Liver (tissue), 9 donors: Measurements from ENCODE around the gene UQCRC1. TPM values are rescaled to one million over a fixed set of nuclear protein-coding genes. Genes with fewer than 3 reads are reported as not detected.

Experiments used
- DNase-seq: peaks from one replicate; pipeline ENCODE4 v3.0.0-alpha.2; 2017; ENCODE audit warnings: low spot score
- H3K27ac ChIP-seq, 2 donors: one replicate each; pipeline ENCODE4 v1.7.0; 2013; ENCODE audit warnings: inconsistent platforms in 2 of 2, low read length in 2 of 2, control low read depth in 1 of 2, low read depth in 1 of 2, mild to moderate bottlenecking in 1 of 2
- H3K27me3 ChIP-seq, 4 donors: one replicate each; pipeline versions ENCODE4 v1.6.1 to v1.7.0; 2013; ENCODE audit warnings: low read length in 3 of 4, inconsistent platforms in 1 of 4, mild to moderate bottlenecking in 1 of 4, moderate library complexity in 1 of 4; ENCODE audit not compliant: control insufficient read depth in 4 of 4, insufficient read depth in 4 of 4
- H3K36me3 ChIP-seq, 4 donors: one replicate each; pipeline versions ENCODE4 v1.6.1 to v1.7.0; 2013; ENCODE audit warnings: low read length in 3 of 4, mild to moderate bottlenecking in 3 of 4, low read depth in 1 of 4, moderate library complexity in 1 of 4; ENCODE audit not compliant: control insufficient read depth in 4 of 4, insufficient read depth in 3 of 4
- H3K4me1 ChIP-seq, 4 donors: one replicate each; pipeline versions ENCODE4 v1.6.1 to v1.7.0; 2013; ENCODE audit warnings: low read length in 3 of 4, mild to moderate bottlenecking in 3 of 4, moderate library complexity in 1 of 4; ENCODE audit not compliant: control insufficient read depth in 4 of 4, insufficient read depth in 4 of 4
- H3K4me3 ChIP-seq, 3 donors: one replicate each; pipeline versions ENCODE4 v1.6.1 to v1.7.0; 2013; ENCODE audit warnings: low read length in 3 of 3, control low read depth in 1 of 3, low read depth in 1 of 3, mild to moderate bottlenecking in 1 of 3
- H3K9ac ChIP-seq, 2 donors: one replicate each; pipeline ENCODE4 v1.7.0; 2013; ENCODE audit warnings: low read length in 2 of 2, mild to moderate bottlenecking in 2 of 2, moderate library complexity in 2 of 2, control low read depth in 1 of 2, low read depth in 1 of 2
- H3K9me3 ChIP-seq, 4 donors: one replicate each; pipeline versions ENCODE4 v1.6.1 to v1.7.0; 2013; ENCODE audit warnings: low read length in 3 of 4; ENCODE audit not compliant: control insufficient read depth in 4 of 4
- CTCF ChIP-seq: fragments of 150-350 bp; IDR thresholded peaks from 2 replicates; pipeline ENCODE4 v1.5.1; 2017; ENCODE audit warnings: improper control_type of control experiment, low read depth, low read length; ENCODE audit not compliant: missing input control
- EGR1 ChIP-seq, 2 donors: IDR thresholded peaks; 2 replicates each; pipeline ENCODE4 v1.6.1; 2016 to 2018; ENCODE audit warnings: antibody characterized with exemption in 2 of 2, low read depth in 2 of 2
- FOXA1 ChIP-seq: IDR thresholded peaks from 2 replicates; pipeline ENCODE4 v1.6.1; 2016; ENCODE audit warnings: antibody characterized with exemption
- FOXA2 ChIP-seq: IDR thresholded peaks from 2 replicates; pipeline ENCODE4 v1.6.1; 2016; ENCODE audit warnings: antibody characterized with exemption
- GABPA ChIP-seq, 2 donors: IDR thresholded peaks in 1 of 2; conservative IDR thresholded peaks in 1 of 2; 2 replicates each; pipeline ENCODE4 v1.6.1; 2016; ENCODE audit warnings: antibody characterized with exemption in 2 of 2, mild to moderate bottlenecking in 1 of 2, moderate library complexity in 1 of 2
- HNF4A ChIP-seq, 2 donors: conservative IDR thresholded peaks; 2 replicates each; pipeline ENCODE4 v1.6.1; 2016; ENCODE audit warnings: antibody characterized with exemption in 2 of 2, mild to moderate bottlenecking in 2 of 2
- JUND ChIP-seq, 2 donors: IDR thresholded peaks; 2 replicates each; pipeline ENCODE4 v1.6.1; 2016; ENCODE audit warnings: antibody characterized with exemption in 2 of 2
- MAX ChIP-seq: IDR thresholded peaks from 2 replicates; pipeline ENCODE4 v1.6.1; 2016; ENCODE audit warnings: antibody characterized with exemption
- NR2F2 ChIP-seq: IDR thresholded peaks from 2 replicates; pipeline ENCODE4 v1.6.1; 2016; ENCODE audit warnings: antibody characterized with exemption
- RXRA ChIP-seq, 2 donors: IDR thresholded peaks; 2 replicates each; pipeline ENCODE4 v1.6.1; 2017 to 2018; ENCODE audit warnings: antibody characterized with exemption in 2 of 2, mild to moderate bottlenecking in 1 of 2
- SP1 ChIP-seq: IDR thresholded peaks from 2 replicates; pipeline ENCODE4 v1.6.1; 2018; ENCODE audit warnings: antibody characterized with exemption, mild to moderate bottlenecking
- TAF1 ChIP-seq: conservative IDR thresholded peaks from 2 replicates; pipeline ENCODE4 v1.6.1; 2016; ENCODE audit warnings: antibody characterized with exemption, mild to moderate bottlenecking
- YY1 ChIP-seq: IDR thresholded peaks from 2 replicates; pipeline ENCODE4 v1.6.1; 2016; ENCODE audit warnings: antibody characterized with exemption, mild to moderate bottlenecking
- WGBS: extraction: QIAGEN DNeasy Blood & Tissue Kit; methylation state at CpG from one replicate; pipeline ENCODE4 v1.1.7; 2013; 5-methylcytosine and 5-hydroxymethylcytosine counted together
- polyA plus RNA-seq, 2 donors: library from polyadenylated mRNA; stranded (reverse) in 1 of 2; unstranded in 1 of 2; fragments of 200-250 nt in 1 of 2; fragments of >200 nt in 1 of 2; fragmentation: Nextera tagmentation in 1 of 2; extraction: Ambion mirVana in 1 of 2; gene quantifications; one replicate each; pipeline versions ENCODE4 v1.2.1 to v1.2.3, GENCODE V29; 2013 to 2015
- total RNA-seq, 2 donors: library from RNA; depleted of rRNA; stranded (reverse); fragments of >200 nt; gene quantifications; one replicate each; pipeline ENCODE4 v1.2.3, GENCODE V29; 2014
- TF ChIP-seq, protein P1 (sequence below): IDR thresholded peaks from 2 replicates; pipeline ENCODE4 v1.6.1; 2016; ENCODE audit warnings: antibody characterized with exemption
- TF ChIP-seq, protein P2 (sequence below): IDR thresholded peaks from 2 replicates; pipeline ENCODE4 v1.6.1; 2016; ENCODE audit warnings: antibody characterized with exemption, mild to moderate bottlenecking
- TF ChIP-seq, protein P3 (sequence below): IDR thresholded peaks from 2 replicates; pipeline ENCODE4 v1.6.1; 2016; ENCODE audit warnings: antibody characterized with exemption
- donor health status: healthy.
- donor health status: healthy.
- donor health status: healthy.
- donor health status: healthy.
- donor health status: healthy.

Gene UQCRC1
- total and polyA plus RNA-seq, 4 donors = 153 to 373 (median 289) TPM

DNA sequence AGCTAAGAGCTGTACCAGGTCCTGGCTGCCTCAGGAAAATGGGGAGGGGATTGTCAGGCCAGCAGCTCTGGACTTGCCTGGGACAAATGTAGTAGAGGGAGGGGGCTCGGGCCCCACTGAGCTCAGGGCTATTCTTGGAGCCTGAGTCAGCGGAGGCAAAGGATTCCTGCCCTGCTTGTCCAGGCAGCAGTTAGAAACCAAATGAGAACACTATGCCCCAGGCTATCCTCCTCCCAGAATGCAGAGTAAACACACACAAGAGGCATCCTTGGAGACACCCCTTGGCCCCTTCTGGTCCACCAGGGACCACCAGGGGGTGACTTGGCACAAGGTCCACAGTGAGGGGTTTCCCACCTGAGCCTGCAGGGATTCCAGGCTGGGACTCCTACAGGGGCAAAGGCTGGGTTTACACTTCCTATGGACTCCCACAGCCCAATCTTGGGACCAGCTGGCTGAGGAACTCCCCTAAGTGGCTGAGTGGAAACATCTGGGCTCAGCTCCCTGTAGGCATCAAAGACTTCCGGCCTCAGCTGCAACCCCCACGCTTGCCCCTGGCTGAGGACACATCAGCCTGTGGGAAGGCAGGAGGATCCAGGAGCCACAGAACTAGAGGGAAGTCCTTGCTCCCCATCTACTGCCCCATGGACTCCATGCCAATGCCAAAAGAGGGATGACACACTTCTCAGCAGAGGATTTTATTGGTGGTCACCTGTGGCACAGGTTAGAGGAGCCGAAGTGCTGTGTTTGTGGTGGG is 10.9 kb downstream of the UQCRC1 start:
- WGBS = 81% methylated on average over 5 of the region's 5 CpGs
- DNase-seq = no peak
- TF ChIP-seq SP1 = no peak
- no peak for TF ChIP-seq MAX
- TF ChIP-seq NR2F2 = no peak
- TF ChIP-seq GABPA (IDR thresholded peaks at IDR 0.05 in 1 of 2, conservative IDR thresholded peaks at IDR 0.05 in 1 of 2) = no peak
- no peak for TF ChIP-seq RXRA (IDR thresholded peaks at IDR 0.05)
- TF ChIP-seq, protein P1, sequence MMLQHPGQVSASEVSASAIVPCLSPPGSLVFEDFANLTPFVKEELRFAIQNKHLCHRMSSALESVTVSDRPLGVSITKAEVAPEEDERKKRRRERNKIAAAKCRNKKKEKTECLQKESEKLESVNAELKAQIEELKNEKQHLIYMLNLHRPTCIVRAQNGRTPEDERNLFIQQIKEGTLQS = no peak
- no peak for TF ChIP-seq JUND (IDR thresholded peaks at IDR 0.05)
- TF ChIP-seq FOXA2 = no peak
- no peak for TF ChIP-seq EGR1 (IDR thresholded peaks at IDR 0.05; ENCODE audit: low read depth in 2 of 2)
- TF ChIP-seq, protein P2, sequence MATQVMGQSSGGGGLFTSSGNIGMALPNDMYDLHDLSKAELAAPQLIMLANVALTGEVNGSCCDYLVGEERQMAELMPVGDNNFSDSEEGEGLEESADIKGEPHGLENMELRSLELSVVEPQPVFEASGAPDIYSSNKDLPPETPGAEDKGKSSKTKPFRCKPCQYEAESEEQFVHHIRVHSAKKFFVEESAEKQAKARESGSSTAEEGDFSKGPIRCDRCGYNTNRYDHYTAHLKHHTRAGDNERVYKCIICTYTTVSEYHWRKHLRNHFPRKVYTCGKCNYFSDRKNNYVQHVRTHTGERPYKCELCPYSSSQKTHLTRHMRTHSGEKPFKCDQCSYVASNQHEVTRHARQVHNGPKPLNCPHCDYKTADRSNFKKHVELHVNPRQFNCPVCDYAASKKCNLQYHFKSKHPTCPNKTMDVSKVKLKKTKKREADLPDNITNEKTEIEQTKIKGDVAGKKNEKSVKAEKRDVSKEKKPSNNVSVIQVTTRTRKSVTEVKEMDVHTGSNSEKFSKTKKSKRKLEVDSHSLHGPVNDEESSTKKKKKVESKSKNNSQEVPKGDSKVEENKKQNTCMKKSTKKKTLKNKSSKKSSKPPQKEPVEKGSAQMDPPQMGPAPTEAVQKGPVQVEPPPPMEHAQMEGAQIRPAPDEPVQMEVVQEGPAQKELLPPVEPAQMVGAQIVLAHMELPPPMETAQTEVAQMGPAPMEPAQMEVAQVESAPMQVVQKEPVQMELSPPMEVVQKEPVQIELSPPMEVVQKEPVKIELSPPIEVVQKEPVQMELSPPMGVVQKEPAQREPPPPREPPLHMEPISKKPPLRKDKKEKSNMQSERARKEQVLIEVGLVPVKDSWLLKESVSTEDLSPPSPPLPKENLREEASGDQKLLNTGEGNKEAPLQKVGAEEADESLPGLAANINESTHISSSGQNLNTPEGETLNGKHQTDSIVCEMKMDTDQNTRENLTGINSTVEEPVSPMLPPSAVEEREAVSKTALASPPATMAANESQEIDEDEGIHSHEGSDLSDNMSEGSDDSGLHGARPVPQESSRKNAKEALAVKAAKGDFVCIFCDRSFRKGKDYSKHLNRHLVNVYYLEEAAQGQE = no peak
- TF ChIP-seq, protein P3, sequence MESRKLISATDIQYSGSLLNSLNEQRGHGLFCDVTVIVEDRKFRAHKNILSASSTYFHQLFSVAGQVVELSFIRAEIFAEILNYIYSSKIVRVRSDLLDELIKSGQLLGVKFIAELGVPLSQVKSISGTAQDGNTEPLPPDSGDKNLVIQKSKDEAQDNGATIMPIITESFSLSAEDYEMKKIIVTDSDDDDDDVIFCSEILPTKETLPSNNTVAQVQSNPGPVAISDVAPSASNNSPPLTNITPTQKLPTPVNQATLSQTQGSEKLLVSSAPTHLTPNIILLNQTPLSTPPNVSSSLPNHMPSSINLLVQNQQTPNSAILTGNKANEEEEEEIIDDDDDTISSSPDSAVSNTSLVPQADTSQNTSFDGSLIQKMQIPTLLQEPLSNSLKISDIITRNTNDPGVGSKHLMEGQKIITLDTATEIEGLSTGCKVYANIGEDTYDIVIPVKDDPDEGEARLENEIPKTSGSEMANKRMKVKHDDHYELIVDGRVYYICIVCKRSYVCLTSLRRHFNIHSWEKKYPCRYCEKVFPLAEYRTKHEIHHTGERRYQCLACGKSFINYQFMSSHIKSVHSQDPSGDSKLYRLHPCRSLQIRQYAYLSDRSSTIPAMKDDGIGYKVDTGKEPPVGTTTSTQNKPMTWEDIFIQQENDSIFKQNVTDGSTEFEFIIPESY = no peak
- no peak for TF ChIP-seq TAF1
- TF ChIP-seq HNF4A (conservative IDR thresholded peaks at IDR 0.05) = no peak
- TF ChIP-seq YY1 = no peak
- no peak for TF ChIP-seq CTCF
- no peak for TF ChIP-seq FOXA1
- Histone ChIP-seq H3K9me3 (no peaks in the 10 kb centered on the region), H3K27me3 (no peaks in the 10 kb centered on the region), H3K36me3 (peaks cover 14 to 59% (median 44%) of the 10 kb centered on the region in 4 donors), H3K4me1 (peaks cover 0 to 4% (median 0%) of the 10 kb centered on the region in 4 donors), H3K4me3 (no peak overlapping the region), H3K9ac (no peak overlapping the region), H3K27ac (peak overlapping the region in 1 of 2 donors; percentile 46)
